Activated CD4-positive, alpha-beta memory T cell treated with anti-CD3 and anti-CD28 coated beads for 36 hours (primary cell): ENCODE measurements around the gene DLG5. TPM values are rescaled to one million over a fixed set of nuclear protein-coding genes. Genes with fewer than 3 reads are reported as not detected.

Source experiments
- CTCF ChIA-PET: fragments of 350-600 bp; sonication (Branson Sonifier 250); formaldehyde crosslinking; loops from one replicate; lab custom pipeline; 2021; ENCODE audit warnings: antibody characterized with exemption, inconsistent platforms; lab: Charles Lee
- POLR2A ChIA-PET: fragments of 350-600 bp; sonication (Branson Sonifier 250); formaldehyde crosslinking; loops from one replicate; lab custom pipeline; 2021; ENCODE audit warnings: antibody characterized with exemption; lab: Charles Lee
- DNase-seq: peaks from one replicate; pipeline ENCODE4 v3.0.0-alpha.2; 2020
- H3K27ac Mint-ChIP-seq: one replicate; pipeline ENCODE4 v1.8.0; 2021; ENCODE audit warnings: mixed read lengths
- H3K27me3 Mint-ChIP-seq: one replicate; pipeline ENCODE4 v1.8.0; 2021; ENCODE audit warnings: mixed read lengths
- H3K36me3 Mint-ChIP-seq: one replicate; pipeline ENCODE4 v1.8.0; 2021; ENCODE audit warnings: mixed read lengths
- H3K4me1 Mint-ChIP-seq: one replicate; pipeline ENCODE4 v1.8.0; 2021; ENCODE audit warnings: low read depth, mixed read lengths
- H3K4me3 Mint-ChIP-seq: one replicate; pipeline ENCODE4 v1.8.0; 2021; ENCODE audit warnings: mild to moderate bottlenecking, mixed read lengths
- H3K9me3 Mint-ChIP-seq: one replicate; pipeline ENCODE4 v1.8.0; 2021; ENCODE audit warnings: mixed read lengths
- intact Hi-C: fragments of 100-400 bp; cut with micrococcal nuclease; formaldehyde crosslinking; loops from one replicate; pipeline ENCODE4 v1.15.1; 2023
- total RNA-seq, 2 experiments: library from RNA; stranded (reverse); gene quantifications; one replicate each; pipeline ENCODE4 v1.2.3, GENCODE V29; 2021

Gene DLG5
- total RNA-seq, 2 experiments from 2014 or later, result 2.6 to 2.9 TPM

DNA sequence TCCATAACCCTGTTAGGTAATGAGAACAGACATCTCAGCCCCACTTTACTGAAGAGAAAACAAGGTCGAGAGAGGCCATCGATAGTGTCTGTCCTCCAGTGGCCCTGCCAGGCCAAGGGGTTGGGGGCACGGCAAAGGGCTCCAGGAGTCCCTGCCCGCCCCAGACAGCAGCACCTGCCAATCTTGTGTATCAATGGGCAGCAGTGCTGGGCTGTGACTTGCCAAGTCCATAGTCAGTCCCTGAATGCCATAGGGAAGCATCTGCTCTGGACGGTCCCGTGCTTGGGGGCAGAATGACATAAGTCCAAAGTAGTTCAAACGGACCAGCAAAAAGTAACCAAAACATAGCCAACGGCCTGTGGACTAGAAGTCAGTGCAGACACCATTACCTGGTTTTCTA is 33.2 kb downstream of the DLG5 start:
- CTCF ChIA-PET, result no interaction called here
- POLR2A ChIA-PET, result no interaction called here
- Mint-ChIP-seq H3K4me1 (no peaks in the 10 kb centered on the region), H3K27me3 (no peaks in the 10 kb centered on the region), H3K36me3 (no peaks in the 10 kb centered on the region), H3K27ac (no peak overlapping the region), H3K9me3 (no peaks in the 10 kb centered on the region), H3K4me3 (no peak overlapping the region)
- no peak for DNase-seq
- intact Hi-C loops, result no loop called here

DNA sequence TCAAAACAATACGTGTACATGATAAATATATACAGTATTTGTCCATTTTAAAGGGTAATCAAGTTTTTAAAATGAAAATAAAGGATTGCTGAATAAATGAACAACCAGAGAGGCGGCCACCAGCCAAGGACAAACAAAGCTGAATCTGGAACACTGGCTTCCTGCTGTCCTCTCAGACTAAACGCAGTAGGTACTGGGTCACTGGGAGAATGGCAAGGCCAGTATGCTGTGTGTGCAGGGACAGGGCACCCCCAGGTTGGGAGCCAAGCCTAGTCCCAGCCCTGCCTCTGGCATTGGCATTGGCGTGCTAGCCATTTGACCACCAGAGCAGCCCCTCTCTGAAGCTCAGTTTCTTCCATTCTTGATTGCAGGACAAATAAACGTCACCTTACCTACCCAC is 33.8 kb downstream of the DLG5 start:
- Mint-ChIP-seq H3K27ac (no peak overlapping the region), H3K27me3 (no peaks in the 10 kb centered on the region), H3K4me1 (peaks cover 3% of the 10 kb centered on the region), H3K9me3 (no peaks in the 10 kb centered on the region), H3K36me3 (no peaks in the 10 kb centered on the region), H3K4me3 (no peak overlapping the region)
- ChIA-PET POLR2A (no interaction called here), CTCF (no interaction called here)
- DNase-seq, result no peak
- intact Hi-C loops, result no loop called here

- no peak for DNase-seq
- intact Hi-C loops, result no loop called here
- Mint-ChIP-seq H3K4me3 (no peak overlapping the region), H3K4me1 (peaks cover 4% of the 10 kb centered on the region), H3K27me3 (no peaks in the 10 kb centered on the region), H3K9me3 (no peaks in the 10 kb centered on the region), H3K36me3 (no peaks in the 10 kb centered on the region), H3K27ac (no peak overlapping the region)
- ChIA-PET CTCF (no interaction called here), POLR2A (no interaction called here)
Observed at GRCh38 chr10:77892021-77892739, 34.4 kb downstream of the DLG5 start.

GRCh38 chr10:77890097-77890496 is 36.5 kb downstream of the DLG5 start:
- no peaks in the 10 kb centered on the region for H3K9me3 Mint-ChIP-seq
- ChIA-PET CTCF (no interaction called here), POLR2A (no interaction called here)
- H3K27me3 Mint-ChIP-seq, result no peaks in the 10 kb centered on the region
- H3K4me3 Mint-ChIP-seq, result no peak overlapping the region
- intact Hi-C loops, result no loop called here
- H3K4me1 Mint-ChIP-seq, result peaks cover 4% of the 10 kb centered on the region
- DNase-seq, result no peak
- H3K27ac Mint-ChIP-seq, result no peak overlapping the region
- H3K36me3 Mint-ChIP-seq, result no peaks in the 10 kb centered on the region

DNA sequence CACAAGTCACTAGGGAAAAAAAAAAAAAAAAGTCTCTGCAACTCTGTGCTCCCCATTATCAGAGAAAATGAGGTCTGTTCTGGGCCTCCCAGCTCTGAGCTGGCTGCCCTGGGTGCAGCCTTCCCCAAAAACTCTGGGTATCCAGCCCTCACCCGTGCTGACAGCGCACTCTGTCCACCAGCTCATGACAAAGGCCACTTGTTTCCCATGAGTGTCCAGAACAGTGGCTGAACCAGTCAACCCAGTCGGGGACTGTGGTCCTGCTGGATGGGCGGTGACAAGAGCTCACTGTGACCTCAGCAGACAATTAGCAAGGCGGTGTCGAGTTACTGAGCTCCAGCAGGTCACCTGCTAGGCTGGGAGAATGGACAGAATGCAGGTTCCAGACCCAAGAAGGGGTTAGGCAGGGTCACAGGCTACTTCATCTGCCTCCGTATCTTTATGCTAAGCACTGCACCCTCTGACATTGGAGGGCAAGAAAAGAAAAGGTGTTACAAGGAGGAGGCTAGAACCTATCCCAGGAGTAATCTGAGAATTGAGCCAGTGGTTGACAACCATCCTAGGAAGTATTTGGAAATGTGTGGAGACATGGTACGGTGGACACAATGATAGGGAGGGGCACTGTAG is 37.2 kb downstream of the DLG5 start:
- H3K36me3 Mint-ChIP-seq, result no peaks in the 10 kb centered on the region
- no peak overlapping the region for H3K27ac Mint-ChIP-seq
- peaks cover 4% of the 10 kb centered on the region for H3K4me1 Mint-ChIP-seq
- DNase-seq, result no peak
- no peaks in the 10 kb centered on the region for H3K27me3 Mint-ChIP-seq
- ChIA-PET CTCF (no interaction called here), POLR2A (no interaction called here)
- intact Hi-C loops, result no loop called here
- no peak overlapping the region for H3K4me3 Mint-ChIP-seq
- H3K9me3 Mint-ChIP-seq, result no peaks in the 10 kb centered on the region

- H3K36me3 Mint-ChIP-seq, result no peaks in the 10 kb centered on the region
- intact Hi-C loops, result no loop called here
- no peaks in the 10 kb centered on the region for H3K9me3 Mint-ChIP-seq
- CTCF ChIA-PET, result no interaction called here
- POLR2A ChIA-PET, result no interaction called here
- H3K27me3 Mint-ChIP-seq, result no peaks in the 10 kb centered on the region
- no peak for DNase-seq
- no peak overlapping the region for H3K4me3 Mint-ChIP-seq
- H3K4me1 Mint-ChIP-seq, result peaks cover 4% of the 10 kb centered on the region
- H3K27ac Mint-ChIP-seq, result no peak overlapping the region
Observed at GRCh38 chr10:77888356-77888703, 38.2 kb downstream of the DLG5 start.

GRCh38 chr10:77887631-77888355 is 38.8 kb downstream of the DLG5 start:
- H3K27me3 Mint-ChIP-seq, result no peaks in the 10 kb centered on the region
- intact Hi-C loops, result no loop called here
- H3K9me3 Mint-ChIP-seq, result no peaks in the 10 kb centered on the region
- POLR2A ChIA-PET, result no interaction called here
- no peak overlapping the region for H3K27ac Mint-ChIP-seq
- H3K4me1 Mint-ChIP-seq, result peaks cover 4% of the 10 kb centered on the region
- DNase-seq, result peak; percentile 10
- no peaks in the 10 kb centered on the region for H3K36me3 Mint-ChIP-seq
- H3K4me3 Mint-ChIP-seq, result no peak overlapping the region
- CTCF ChIA-PET, result interaction anchor here (1.3 kb wide), 1 partner anchor 176 kb away, joined by 3 read pairs; no protein-coding TSS in a partner anchor

DNA sequence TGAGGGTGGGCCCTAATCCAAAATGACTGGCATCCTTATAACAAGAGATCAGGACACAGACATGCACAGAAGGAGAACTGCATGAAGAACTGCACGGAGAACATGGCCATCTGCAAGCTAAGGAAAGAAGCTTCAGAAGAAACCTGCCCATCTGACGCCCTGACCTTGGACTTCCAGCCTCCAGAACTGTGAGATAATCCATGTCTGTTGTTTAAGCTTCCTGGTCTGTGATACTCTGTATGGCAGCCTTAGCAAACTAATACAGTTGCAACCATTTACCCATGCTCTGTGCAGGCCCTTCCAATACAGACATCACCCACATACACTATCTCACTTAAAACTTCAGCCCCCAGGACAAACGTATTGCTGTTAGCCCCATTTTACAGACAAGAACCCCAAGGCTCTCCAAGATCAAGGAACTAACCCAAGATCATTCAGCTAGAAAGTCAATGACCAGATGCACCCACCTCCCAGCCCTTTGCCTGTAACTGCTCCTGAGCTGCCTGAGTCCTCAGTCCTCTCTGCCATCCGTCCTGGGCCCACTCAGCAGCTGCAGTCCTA is 39.7 kb downstream of the DLG5 start:
- Mint-ChIP-seq H3K9me3 (no peaks in the 10 kb centered on the region), H3K27me3 (no peaks in the 10 kb centered on the region), H3K4me1 (peaks cover 4% of the 10 kb centered on the region), H3K36me3 (no peaks in the 10 kb centered on the region), H3K27ac (no peak overlapping the region), H3K4me3 (no peak overlapping the region)
- ChIA-PET CTCF (interaction anchor here (1.3 kb wide), 1 partner anchor 175 kb away, joined by 3 read pairs; no protein-coding TSS in a partner anchor), POLR2A (no interaction called here)
- intact Hi-C loops, result no loop called here
- DNase-seq, result no peak

DNA sequence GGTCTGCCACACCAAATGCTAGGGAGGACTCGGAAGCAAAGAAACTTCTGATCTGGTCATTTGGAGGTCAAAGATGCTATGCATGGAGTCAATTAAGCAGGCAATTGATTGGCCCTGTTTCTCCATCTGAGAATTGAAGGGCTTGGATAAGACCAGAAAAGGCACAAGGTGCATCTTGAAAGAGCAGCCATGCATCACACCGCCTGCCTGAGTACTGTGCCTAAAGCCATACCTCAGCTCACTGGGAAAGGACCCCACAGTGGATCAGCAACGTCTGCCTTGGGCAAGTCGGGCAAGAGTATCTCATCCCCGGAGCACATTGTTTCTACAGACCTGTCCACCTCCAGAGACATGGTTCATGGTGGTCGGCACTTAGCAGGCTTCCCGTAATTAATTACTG is 42.4 kb downstream of the DLG5 start:
- Mint-ChIP-seq H3K4me1 (peaks cover 4% of the 10 kb centered on the region), H3K36me3 (no peaks in the 10 kb centered on the region), H3K9me3 (no peaks in the 10 kb centered on the region), H3K27me3 (no peaks in the 10 kb centered on the region), H3K27ac (no peak overlapping the region), H3K4me3 (no peak overlapping the region)
- ChIA-PET CTCF (no interaction called here), POLR2A (no interaction called here)
- no peak for DNase-seq
- intact Hi-C loops, result no loop called here

GRCh38 chr10:77881636-77882035 is 44.9 kb downstream of the DLG5 start:
- H3K9me3 Mint-ChIP-seq, result no peaks in the 10 kb centered on the region
- H3K27ac Mint-ChIP-seq, result no peak overlapping the region
- H3K4me3 Mint-ChIP-seq, result no peak overlapping the region
- H3K27me3 Mint-ChIP-seq, result no peaks in the 10 kb centered on the region
- intact Hi-C loops, result no loop called here
- H3K36me3 Mint-ChIP-seq, result no peaks in the 10 kb centered on the region
- H3K4me1 Mint-ChIP-seq, result no peaks in the 10 kb centered on the region
- CTCF ChIA-PET, result no interaction called here
- no peak for DNase-seq
- POLR2A ChIA-PET, result no interaction called here

GRCh38 chr10:77881222-77881621 is 45.3 kb downstream of the DLG5 start:
- no peak for DNase-seq
- intact Hi-C loops, result no loop called here
- Mint-ChIP-seq H3K4me3 (no peak overlapping the region), H3K27me3 (no peaks in the 10 kb centered on the region), H3K9me3 (no peaks in the 10 kb centered on the region), H3K36me3 (no peaks in the 10 kb centered on the region), H3K4me1 (no peaks in the 10 kb centered on the region), H3K27ac (no peak overlapping the region)
- CTCF ChIA-PET, result no interaction called here
- POLR2A ChIA-PET, result no interaction called here

DNA sequence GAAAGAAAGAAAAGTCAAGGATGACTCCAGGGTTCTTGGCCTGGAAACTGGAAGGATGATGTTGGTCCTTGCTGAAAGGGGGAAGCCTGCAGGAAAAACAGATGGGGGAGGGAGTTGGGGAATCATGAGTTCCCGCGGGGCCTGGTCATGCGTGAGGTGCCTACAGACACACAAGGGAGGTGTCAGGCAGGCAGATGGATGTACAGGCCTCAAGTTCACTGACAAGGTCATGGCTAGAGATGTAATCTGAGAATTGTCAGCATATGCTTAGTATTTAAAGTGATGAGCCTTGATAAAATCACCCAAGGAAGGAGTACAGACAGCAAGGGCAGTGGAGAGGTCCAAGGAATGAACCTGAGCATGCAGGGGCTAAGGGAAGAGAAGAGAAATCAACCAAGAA is 46.8 kb downstream of the DLG5 start:
- no peaks in the 10 kb centered on the region for H3K27me3 Mint-ChIP-seq
- CTCF ChIA-PET, result no interaction called here

More for the DNA sequence above, 46.8 kb downstream of the DLG5 start:
- POLR2A ChIA-PET, result no interaction called here
- Mint-ChIP-seq H3K36me3 (no peaks in the 10 kb centered on the region), H3K9me3 (no peaks in the 10 kb centered on the region), H3K4me3 (no peak overlapping the region), H3K27ac (no peak overlapping the region), H3K4me1 (no peaks in the 10 kb centered on the region)
- intact Hi-C loops, result no loop called here
- no peak for DNase-seq
